Suprapubic skin (tissue), 4 donors: ENCODE data around the gene PTOV1.

ENCODE experiments used
- CTCF ChIP-seq, 2 donors: fragments of 200-600 bp in 1 of 2; fragments of 450-650 bp in 1 of 2; sonication (generic) in 1 of 2; IDR thresholded peaks; one replicate each; pipeline ENCODE4 v1.5.1; 2016 to 2019; ENCODE audit warnings: antibody characterized with exemption in 2 of 2, mild to moderate bottlenecking in 1 of 2, moderate library complexity in 1 of 2
- EP300 ChIP-seq: sonication (generic); formaldehyde crosslinking; IDR thresholded peaks from one replicate; pipeline ENCODE4 v1.6.1; 2017; ENCODE audit warnings: antibody characterized with exemption
- POLR2A ChIP-seq, 2 donors: fragments of 450-650 bp; IDR thresholded peaks; one replicate each; pipeline ENCODE4 v1.6.1; 2017; ENCODE audit warnings: antibody characterized with exemption in 2 of 2, mild to moderate bottlenecking in 2 of 2, moderate library complexity in 2 of 2
- POLR2AphosphoS5 ChIP-seq, 3 donors: sonication (generic); formaldehyde crosslinking; IDR thresholded peaks; one replicate each; pipeline ENCODE4 v1.6.1; 2017; ENCODE audit warnings: antibody characterized with exemption in 3 of 3

- TF ChIP-seq CTCF (IDR thresholded peaks at IDR 0.05) (no peak), POLR2AphosphoS5 (IDR thresholded peaks at IDR 0.05) (no peak), EP300 (no peak), POLR2A (IDR thresholded peaks at IDR 0.05) (no peak)
These were observed 10.2 kb upstream of the PTOV1 start for GRCh38 chr19:49840736-49841249.
